SW 1271 (cell line): Measurements from ENCODE around the gene GPD2.

ENCODE experiments used
- DNase-seq, 2 experiments: peaks; one replicate each; lab custom pipeline; 2025; lab: John Stamatoyannopoulos, UW

The GPD2 gene

GRCh38 chr2:156436497-156437085, 412 bp downstream of the GPD2 start:
- peak in 1 of 2 experiments; percentile 44 for DNase-seq

GRCh38 chr2:156437272-156437930, 1.2 kb downstream of the GPD2 start:
- DNase-seq: no peak

GRCh38 chr2:156437931-156438410, 1.8 kb downstream of the GPD2 start:
- DNase-seq: no peak

GRCh38 chr2:156443089-156443488, 6.9 kb downstream of the GPD2 start:
- DNase-seq: no peak

- DNase-seq: peak in 1 of 2 experiments; percentile 23
Observed at GRCh38 chr2:156445296-156446220, 9.4 kb downstream of the GPD2 start.

GRCh38 chr2:156447761-156448160, 11.6 kb downstream of the GPD2 start:
- no peak for DNase-seq

- DNase-seq: no peak
Observed at GRCh38 chr2:156448766-156449165, 12.6 kb downstream of the GPD2 start.

GRCh38 chr2:156452971-156453370, 16.8 kb downstream of the GPD2 start:
- no peak for DNase-seq

GRCh38 chr2:156455361-156455975, 19.3 kb downstream of the GPD2 start:
- DNase-seq: no peak

- no peak for DNase-seq
Observed at GRCh38 chr2:156456616-156457015, 20.4 kb downstream of the GPD2 start.

GRCh38 chr2:156457523-156458517, 21.6 kb downstream of the GPD2 start:
- DNase-seq: no peak

- DNase-seq: no peak
Observed at GRCh38 chr2:156459720-156460119, 23.5 kb downstream of the GPD2 start.

GRCh38 chr2:156464106-156464505, 27.9 kb downstream of the GPD2 start:
- DNase-seq: no peak

- no peak for DNase-seq
Observed at GRCh38 chr2:156465573-156465972, 29.4 kb downstream of the GPD2 start.

GRCh38 chr2:156466739-156467405, 30.7 kb downstream of the GPD2 start:
- no peak for DNase-seq

GRCh38 chr2:156470975-156471583, 34.9 kb downstream of the GPD2 start:
- no peak for DNase-seq

- no peak for DNase-seq
Observed at GRCh38 chr2:156471762-156472161, 35.6 kb downstream of the GPD2 start.

GRCh38 chr2:156472686-156473085, 36.5 kb downstream of the GPD2 start:
- DNase-seq: no peak

GRCh38 chr2:156473445-156473844, 37.3 kb downstream of the GPD2 start:
- no peak for DNase-seq

- DNase-seq: no peak
Observed at GRCh38 chr2:156474401-156474800, 38.2 kb downstream of the GPD2 start.
